OCI-LY3 (cell line): ENCODE data around the gene BABAM2.

Source experiments
- H2AFZ ChIP-seq: fragments of 200-600, 300-600 bp; shearing (Covaris generic); 2 replicates; pipeline ENCODE4 v1.6.0; 2014; ENCODE audit warnings: antibody characterized with exemption, low read depth, low read length
- H3K27ac ChIP-seq: fragments of 200-600, 300-600 bp; sonication (generic); 2 replicates; pipeline ENCODE4 v1.5.1; 2014; ENCODE audit warnings: mild to moderate bottlenecking, low read length, moderate library complexity, mixed read lengths
- H3K27me3 ChIP-seq: fragments of 200-600, 300-600 bp; sonication (generic); 2 replicates; pipeline ENCODE4 v1.6.1; 2014; ENCODE audit warnings: low read depth, low read length, mixed read lengths
- H3K36me3 ChIP-seq: fragments of 200-600, 300-600 bp; sonication (generic); replicated peaks from 2 replicates; pipeline ENCODE3; 2014; ENCODE audit warnings: low read depth, low read length, mixed read lengths
- H3K4me1 ChIP-seq: fragments of 300-600, 200-600 bp; sonication (generic); 2 replicates; pipeline ENCODE4 v1.6.1; 2014; ENCODE audit warnings: low read length, mixed read lengths
- H3K4me2 ChIP-seq: fragments of 200-600, 300-600 bp; sonication (generic); 2 replicates; pipeline ENCODE4 v1.6.1; 2014; ENCODE audit warnings: low read length, mixed read lengths
- H3K4me3 ChIP-seq: fragments of 300-600, 200-600 bp; sonication (generic); 2 replicates; pipeline ENCODE4 v1.5.1; 2014; ENCODE audit warnings: antibody characterized with exemption, mild to moderate bottlenecking, low read length, moderate library complexity
- H3K79me2 ChIP-seq: fragments of 300-600, 200-600 bp; shearing (Covaris generic); 2 replicates; pipeline ENCODE4 v1.6.1; 2014; ENCODE audit warnings: mild to moderate bottlenecking, low read length, mixed read lengths
- H3K9ac ChIP-seq: fragments of 300-600, 200-600 bp; shearing (Covaris generic); 2 replicates; pipeline ENCODE4 v1.6.0; 2014; ENCODE audit warnings: mild to moderate bottlenecking, low read length, moderate library complexity
- H3K9me3 ChIP-seq: fragments of 200-600, 300-600 bp; shearing (Covaris generic); 2 replicates; pipeline ENCODE4 v1.6.1; 2014; ENCODE audit warnings: low read length, mixed read lengths; ENCODE audit not compliant: insufficient read depth
- H4K20me1 ChIP-seq: fragments of 200-600, 300-600 bp; sonication (generic); 2 replicates; pipeline ENCODE4 v1.6.1; 2016; ENCODE audit warnings: low read length, mixed read lengths; ENCODE audit not compliant: insufficient read depth
- EZH2phosphoT487 ChIP-seq: fragments of 200-600 bp; shearing (Covaris generic); IDR thresholded peaks from 2 replicates; pipeline ENCODE4 v1.6.1; 2018; ENCODE audit warnings: antibody characterized with exemption, mixed run types, low read depth
- TF ChIP-seq, protein P1 (sequence below): fragments of 200-600, 300-600 bp; sonication (generic); IDR thresholded peaks from 2 replicates; pipeline ENCODE4 v1.5.1; 2014; ENCODE audit warnings: antibody characterized with exemption, low read length, low read depth

BABAM2 gene

GRCh38 chr2:28128281-28128950 lies 237.9 kb downstream of the BABAM2 start:
- Histone ChIP-seq H3K9ac (no peak overlapping the region), H4K20me1 (no peaks in the 10 kb centered on the region; the same call in 1 of the 2 replicates), H3K4me2 (no peak overlapping the region), H3K4me1 (no peaks in the 10 kb centered on the region), H3K79me2 (no peaks in the 10 kb centered on the region), H3K27ac (no peak overlapping the region), H2AFZ (no peak overlapping the region), H3K27me3 (no peaks in the 10 kb centered on the region), H3K9me3 (no peaks in the 10 kb centered on the region), H3K4me3 (no peak overlapping the region), H3K36me3 (no peaks in the 10 kb centered on the region)
- TF ChIP-seq, protein P1, sequence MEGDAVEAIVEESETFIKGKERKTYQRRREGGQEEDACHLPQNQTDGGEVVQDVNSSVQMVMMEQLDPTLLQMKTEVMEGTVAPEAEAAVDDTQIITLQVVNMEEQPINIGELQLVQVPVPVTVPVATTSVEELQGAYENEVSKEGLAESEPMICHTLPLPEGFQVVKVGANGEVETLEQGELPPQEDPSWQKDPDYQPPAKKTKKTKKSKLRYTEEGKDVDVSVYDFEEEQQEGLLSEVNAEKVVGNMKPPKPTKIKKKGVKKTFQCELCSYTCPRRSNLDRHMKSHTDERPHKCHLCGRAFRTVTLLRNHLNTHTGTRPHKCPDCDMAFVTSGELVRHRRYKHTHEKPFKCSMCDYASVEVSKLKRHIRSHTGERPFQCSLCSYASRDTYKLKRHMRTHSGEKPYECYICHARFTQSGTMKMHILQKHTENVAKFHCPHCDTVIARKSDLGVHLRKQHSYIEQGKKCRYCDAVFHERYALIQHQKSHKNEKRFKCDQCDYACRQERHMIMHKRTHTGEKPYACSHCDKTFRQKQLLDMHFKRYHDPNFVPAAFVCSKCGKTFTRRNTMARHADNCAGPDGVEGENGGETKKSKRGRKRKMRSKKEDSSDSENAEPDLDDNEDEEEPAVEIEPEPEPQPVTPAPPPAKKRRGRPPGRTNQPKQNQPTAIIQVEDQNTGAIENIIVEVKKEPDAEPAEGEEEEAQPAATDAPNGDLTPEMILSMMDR, result no peak
- no peak for TF ChIP-seq EZH2phosphoT487

GRCh38 chr2:28129955-28130695 lies 239.6 kb downstream of the BABAM2 start:
- H3K27me3 ChIP-seq, result no peaks in the 10 kb centered on the region
- H2AFZ ChIP-seq, result no peak overlapping the region
- H3K9me3 ChIP-seq, result no peaks in the 10 kb centered on the region
- H3K4me2 ChIP-seq, result no peak overlapping the region
- no peaks in the 10 kb centered on the region for H4K20me1 ChIP-seq
- no peak overlapping the region for H3K9ac ChIP-seq
- H3K79me2 ChIP-seq, result no peaks in the 10 kb centered on the region
- no peak overlapping the region for H3K4me3 ChIP-seq
- peaks cover 11% of the 10 kb centered on the region for H3K4me1 ChIP-seq
- no peaks in the 10 kb centered on the region for H3K36me3 ChIP-seq
- no peak overlapping the region for H3K27ac ChIP-seq
- TF ChIP-seq EZH2phosphoT487, result no peak
- TF ChIP-seq, protein P1, result no peak

DNA sequence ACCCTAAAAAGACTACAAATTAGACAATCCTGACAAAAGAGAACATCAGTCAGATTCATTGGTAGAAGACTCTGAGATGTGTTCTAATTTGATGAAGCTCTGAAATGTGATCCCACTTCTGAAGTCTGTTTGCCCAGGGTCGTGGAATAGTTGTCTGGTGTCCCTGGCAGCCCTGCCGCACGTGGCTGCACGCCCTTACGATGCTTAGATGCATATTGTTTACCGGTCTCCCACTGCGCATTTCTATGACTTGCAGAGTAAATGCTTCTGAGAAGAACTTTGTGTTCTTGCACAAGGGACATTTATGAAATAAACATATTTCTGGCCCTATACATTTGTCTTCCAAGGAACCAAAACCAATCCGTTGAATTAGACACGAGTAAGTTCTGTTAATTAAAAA lies 243.2 kb downstream of the BABAM2 start:
- Histone ChIP-seq H3K4me1 (peaks cover 11% of the 10 kb centered on the region), H3K9me3 (no peaks in the 10 kb centered on the region), H3K9ac (no peak overlapping the region), H4K20me1 (no peaks in the 10 kb centered on the region), H3K79me2 (no peaks in the 10 kb centered on the region), H3K27me3 (no peaks in the 10 kb centered on the region), H3K27ac (no peak overlapping the region), H2AFZ (no peak overlapping the region), H3K36me3 (no peaks in the 10 kb centered on the region), H3K4me3 (no peak overlapping the region), H3K4me2 (no peak overlapping the region)
- no peak for TF ChIP-seq EZH2phosphoT487
- TF ChIP-seq, protein P1, result no peak

DNA sequence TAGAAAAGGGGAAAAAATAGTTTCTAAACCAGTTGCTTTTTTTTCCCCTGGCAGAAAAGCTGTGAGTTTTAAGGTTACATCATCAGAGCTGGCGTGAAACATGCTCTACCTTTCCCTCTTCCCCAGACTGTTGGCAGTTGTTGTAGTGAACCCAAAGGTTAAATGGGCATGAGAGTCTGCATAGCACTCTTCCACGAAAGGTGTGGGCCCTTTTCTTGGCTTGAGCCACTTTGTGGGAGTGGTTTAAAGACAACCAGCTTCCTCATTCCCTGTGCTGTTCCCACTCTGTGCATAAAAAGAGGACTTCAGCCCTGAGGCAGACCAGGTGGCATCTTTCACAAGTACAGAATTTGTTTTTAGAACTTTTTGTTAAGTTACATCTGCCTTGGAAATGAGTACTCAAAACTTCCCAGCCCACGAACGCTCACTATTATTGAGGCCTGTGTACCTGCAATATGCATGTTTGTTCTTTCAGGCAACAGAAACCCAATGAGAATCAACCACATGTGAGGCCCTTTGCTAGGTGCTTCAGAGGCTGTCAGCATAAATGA lies 243.8 kb downstream of the BABAM2 start:
- Histone ChIP-seq H3K4me2 (no peak overlapping the region), H4K20me1 (no peaks in the 10 kb centered on the region), H3K27me3 (no peaks in the 10 kb centered on the region), H3K4me1 (peaks cover 11% of the 10 kb centered on the region), H3K36me3 (no peaks in the 10 kb centered on the region), H2AFZ (no peak overlapping the region), H3K9me3 (no peaks in the 10 kb centered on the region), H3K9ac (no peak overlapping the region), H3K79me2 (no peaks in the 10 kb centered on the region), H3K27ac (no peak overlapping the region), H3K4me3 (no peak overlapping the region)
- TF ChIP-seq, protein P1, result no peak
- no peak for TF ChIP-seq EZH2phosphoT487
